Lung (tissue), 12 donors: ENCODE results near the gene TRIM4. TPM values are rescaled to one million over a fixed set of nuclear protein-coding genes. Genes with fewer than 3 reads are reported as not detected.
"Not testable (repeated sequence)": the region's sequence is repeated elsewhere in the genome, so short reads cannot be mapped to it uniquely, and the experiment has no call there.

Source experiments
- ATAC-seq: fragments of 200-7000 bp; cut with Tn5 transposase; one replicate; pipeline ENCODE4 v1.9.1; 2020; ENCODE audit warnings: moderate number of reproducible peaks; ENCODE audit not compliant: insufficient read depth, low FRiP score
- DNase-seq, 3 donors: peaks; one replicate each; pipeline ENCODE4 v3.0.0-alpha.2; 2013 to 2017
- H3K27ac ChIP-seq, 2 donors: one replicate each; pipeline ENCODE4 v1.5.1; 2013; ENCODE audit warnings: mild to moderate bottlenecking in 2 of 2, moderate library complexity in 2 of 2, control low read depth in 1 of 2, inconsistent platforms in 1 of 2, low read depth in 1 of 2, low read length in 1 of 2
- H3K27me3 ChIP-seq, 3 donors: one replicate each; pipeline ENCODE4 v1.5.1; 2013; ENCODE audit warnings: low read length in 2 of 3; ENCODE audit not compliant: control insufficient read depth in 3 of 3, insufficient read depth in 3 of 3
- H3K36me3 ChIP-seq, 4 donors: one replicate each; pipeline ENCODE4 v1.5.1; 2013; ENCODE audit warnings: low read length in 4 of 4, mild to moderate bottlenecking in 1 of 4, moderate library complexity in 1 of 4; ENCODE audit not compliant: control insufficient read depth in 4 of 4, insufficient read depth in 4 of 4
- H3K4me1 ChIP-seq, 5 donors: one replicate each; pipeline ENCODE4 v1.5.1; 2013; ENCODE audit warnings: low read length in 5 of 5, mild to moderate bottlenecking in 2 of 5, moderate library complexity in 1 of 5; ENCODE audit not compliant: control insufficient read depth in 5 of 5, insufficient read depth in 5 of 5
- H3K4me3 ChIP-seq: one replicate; pipeline ENCODE4 v1.5.1; 2013; ENCODE audit warnings: mild to moderate bottlenecking, control low read depth, moderate library complexity
- H3K9ac ChIP-seq, 2 donors: one replicate each; pipeline ENCODE4 v1.5.1; 2013; ENCODE audit warnings: low read length in 2 of 2, control low read depth in 1 of 2; ENCODE audit not compliant: insufficient read depth in 1 of 2
- H3K9me3 ChIP-seq, 4 donors: one replicate each; pipeline ENCODE4 v1.5.1; 2013; ENCODE audit warnings: low read length in 3 of 4, mild to moderate bottlenecking in 1 of 4, moderate library complexity in 1 of 4; ENCODE audit not compliant: control insufficient read depth in 4 of 4, insufficient read depth in 3 of 4
- CTCF ChIP-seq: IDR thresholded peaks from 2 replicates; pipeline ENCODE4 v1.5.1; 2012; ENCODE audit warnings: mild to moderate bottlenecking; ENCODE audit errors: control extremely low read depth, extremely low read depth
- WGBS, 2 donors: extraction: QIAGEN DNeasy Blood & Tissue Kit; methylation state at CpG; one replicate each; pipeline ENCODE4 v1.1.7; 2013; 5-methylcytosine and 5-hydroxymethylcytosine counted together
- polyA plus RNA-seq, 2 donors: library from polyadenylated mRNA; stranded (reverse); fragments of 200-250 nt; gene quantifications; one replicate each; pipeline ENCODE4 v1.2.1, GENCODE V29; 2013
- total RNA-seq, 2 donors: library from RNA; depleted of rRNA in 1 of 2; stranded (reverse); fragments of >200 nt in 1 of 2; gene quantifications; one replicate each; pipeline ENCODE4 v1.2.1, GENCODE V29; 2014 to 2021
- donor health status: control.
- donor health status: control.
- donor health status: Bipolar disorder and iron deficiency.
- donor health status: healthy.
- donor health status: DM: yes; HTN: yes; CAD: no.

Gene TRIM4
- total and polyA plus RNA-seq, 4 donors: 14.0 to 34.3 (median 21.7) TPM

- not testable (repeated sequence) for H3K4me1 ChIP-seq, H3K27ac ChIP-seq, DNase-seq, H3K9ac ChIP-seq, H3K4me3 ChIP-seq, H3K9me3 ChIP-seq, H3K27me3 ChIP-seq, ATAC-seq
- WGBS, 2 donors: 86 to 87% methylated on average over 16 to 28 of the region's 29 CpGs
- H3K36me3 ChIP-seq: peaks cover 11 to 27% (median 15%) of the 10 kb centered on the region in 4 donors
Measured at GRCh38 chr7:99888366-99888765, 31.0 kb downstream of the TRIM4 start.

GRCh38 chr7:99881370-99881769, 38.0 kb downstream of the TRIM4 start:
- WGBS, 2 donors: 92 to 96% methylated on average over 4 of the region's 4 CpGs
- Histone ChIP-seq H3K36me3 (peaks cover 0 to 2% (median 0%) of the 10 kb centered on the region in 4 donors), H3K4me3 (no peak overlapping the region), H3K9me3 (no peaks in the 10 kb centered on the region), H3K4me1 (no peaks in the 10 kb centered on the region), H3K27me3 (no peaks in the 10 kb centered on the region), H3K27ac (no peak overlapping the region), H3K9ac (no peak overlapping the region)
- TF ChIP-seq CTCF: no peak
- no peak for ATAC-seq
- no peak for DNase-seq

- no peak within 1 kb of the TSS for H3K27ac ChIP-seq
- WGBS, 2 donors: 90 to 95% methylated on average over 3 of the region's 3 CpGs
- H3K27me3 ChIP-seq: no peaks in the 10 kb centered on the region
- no peak for TF ChIP-seq CTCF
- H3K36me3 ChIP-seq: peaks cover 0 to 2% (median 0%) of the 10 kb centered on the region in 4 donors
- ATAC-seq (no peak), DNase-seq (no peak)
- no peaks in the 10 kb centered on the region for H3K9me3 ChIP-seq
- H3K9ac ChIP-seq: no peak within 1 kb of the TSS
- H3K4me3 ChIP-seq: no peak within 1 kb of the TSS
- H3K4me1 ChIP-seq: no peaks in the 10 kb centered on the region
Measured at GRCh38 chr7:99876933-99877332, 42.4 kb downstream of the TRIM4 start, which contains the start of gene OR2AE1. TSS of gene OR2AE1 (minus strand) at chr7:99877033. CDS start at chr7:99877033, 0 bp downstream.

GRCh38 chr7:99876491-99876890, 42.8 kb downstream of the TRIM4 start:
- Histone ChIP-seq H3K36me3 (no peaks in the 10 kb centered on the region), H3K9ac (no peak overlapping the region), H3K27ac (no peak overlapping the region), H3K4me1 (no peaks in the 10 kb centered on the region), H3K4me3 (no peak overlapping the region), H3K27me3 (no peaks in the 10 kb centered on the region), H3K9me3 (no peaks in the 10 kb centered on the region)
- no peak for TF ChIP-seq CTCF
- ATAC-seq (no peak), DNase-seq (no peak)
- WGBS, 2 donors: 60 to 92% methylated on average over 5 of the region's 5 CpGs
